Fibroblast of the aortic adventitia (primary cell): Measurements from ENCODE around the gene GNGT1. TPM values are rescaled to one million over a fixed set of nuclear protein-coding genes. Genes with fewer than 3 reads are reported as not detected.

Source experiments
- DNase-seq: peaks from one replicate; pipeline ENCODE4 v3.0.0-alpha.2; 2010; ENCODE audit warnings: low read depth
- H3K4me3 ChIP-seq: 2 replicates; pipeline ENCODE4 v1.5.1; 2011; ENCODE audit warnings: low read depth, mild to moderate bottlenecking, control low read depth, low read length, moderate library complexity
- CTCF ChIP-seq: IDR thresholded peaks from 2 replicates; pipeline ENCODE4 v1.5.1; 2011; ENCODE audit warnings: mild to moderate bottlenecking, low read length, control low read depth, inconsistent platforms; ENCODE audit not compliant: insufficient read depth
- total RNA-seq: library from RNA; depleted of rRNA; stranded (reverse); fragments of >200 nt; gene quantifications from 2 replicates; pipeline ENCODE4 v1.2.3, GENCODE V29; 2012; ENCODE audit warnings: low replicate concordance

Gene GNGT1
- total RNA-seq, 1 donor = not detected

- no peak for TF ChIP-seq CTCF
- H3K4me3 ChIP-seq = no peak overlapping the region
- DNase-seq = peak; percentile 30
These were observed 32.3 kb upstream of the GNGT1 start for GRCh38 chr7:93873998-93874574.

GRCh38 chr7:93877742-93878141 is 28.6 kb upstream of the GNGT1 start:
- peak; percentile 13 for DNase-seq
- H3K4me3 ChIP-seq = no peak overlapping the region
- no peak for TF ChIP-seq CTCF

GRCh38 chr7:93879356-93879755 is 27.0 kb upstream of the GNGT1 start:
- no peak for TF ChIP-seq CTCF
- no peak for DNase-seq
- no peak overlapping the region for H3K4me3 ChIP-seq

GRCh38 chr7:93882468-93882867 is 23.9 kb upstream of the GNGT1 start:
- no peak overlapping the region for H3K4me3 ChIP-seq
- DNase-seq = no peak

GRCh38 chr7:93883078-93883916 is 23.1 kb upstream of the GNGT1 start:
- H3K4me3 ChIP-seq = no peak overlapping the region
- TF ChIP-seq CTCF = no peak
- DNase-seq = no peak

More at GRCh38 chr7:93882468-93882867, 23.9 kb upstream of the GNGT1 start:
- no peak for TF ChIP-seq CTCF

GRCh38 chr7:93883917-93884345 is 22.4 kb upstream of the GNGT1 start:
- TF ChIP-seq CTCF = no peak
- no peak overlapping the region for H3K4me3 ChIP-seq

More at GRCh38 chr7:93883917-93884345, 22.4 kb upstream of the GNGT1 start:
- no peak for DNase-seq
